ENCODE measurements around the gene SLC2A6.

DNA sequence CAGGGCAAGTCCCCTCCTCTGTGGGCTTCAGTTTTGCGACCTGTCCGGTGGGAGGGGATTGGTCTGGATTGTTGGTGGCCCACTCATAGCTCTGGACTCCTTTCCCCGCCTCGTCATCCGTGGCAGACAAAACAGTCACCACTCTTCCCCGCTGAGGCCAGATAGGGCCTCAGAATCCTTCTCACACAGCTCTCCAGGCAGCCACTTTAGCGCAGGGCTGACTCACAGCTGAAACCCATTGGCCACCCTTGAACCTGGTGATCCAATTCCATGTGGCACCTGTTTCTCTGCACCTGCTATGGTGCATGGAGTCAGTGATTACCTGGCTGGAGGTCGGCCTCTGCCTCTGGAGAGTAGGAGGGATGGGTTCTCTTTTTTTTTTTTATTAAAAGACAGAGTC is 34.9 kb downstream of the SLC2A6 start:
- TF ChIP-seq, protein P1, sequence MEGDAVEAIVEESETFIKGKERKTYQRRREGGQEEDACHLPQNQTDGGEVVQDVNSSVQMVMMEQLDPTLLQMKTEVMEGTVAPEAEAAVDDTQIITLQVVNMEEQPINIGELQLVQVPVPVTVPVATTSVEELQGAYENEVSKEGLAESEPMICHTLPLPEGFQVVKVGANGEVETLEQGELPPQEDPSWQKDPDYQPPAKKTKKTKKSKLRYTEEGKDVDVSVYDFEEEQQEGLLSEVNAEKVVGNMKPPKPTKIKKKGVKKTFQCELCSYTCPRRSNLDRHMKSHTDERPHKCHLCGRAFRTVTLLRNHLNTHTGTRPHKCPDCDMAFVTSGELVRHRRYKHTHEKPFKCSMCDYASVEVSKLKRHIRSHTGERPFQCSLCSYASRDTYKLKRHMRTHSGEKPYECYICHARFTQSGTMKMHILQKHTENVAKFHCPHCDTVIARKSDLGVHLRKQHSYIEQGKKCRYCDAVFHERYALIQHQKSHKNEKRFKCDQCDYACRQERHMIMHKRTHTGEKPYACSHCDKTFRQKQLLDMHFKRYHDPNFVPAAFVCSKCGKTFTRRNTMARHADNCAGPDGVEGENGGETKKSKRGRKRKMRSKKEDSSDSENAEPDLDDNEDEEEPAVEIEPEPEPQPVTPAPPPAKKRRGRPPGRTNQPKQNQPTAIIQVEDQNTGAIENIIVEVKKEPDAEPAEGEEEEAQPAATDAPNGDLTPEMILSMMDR (IDR thresholded peaks at IDR 0.05; ENCODE audit: low read depth, low read length), result no peak
- TF ChIP-seq POLR2A (IDR thresholded peaks at IDR 0.05; ENCODE audit: extremely low read depth, insufficient read length) (no peak), MYC (IDR thresholded peaks at IDR 0.05; ENCODE audit: low read depth, low read length) (no peak)
- TF ChIP-seq, protein P2, sequence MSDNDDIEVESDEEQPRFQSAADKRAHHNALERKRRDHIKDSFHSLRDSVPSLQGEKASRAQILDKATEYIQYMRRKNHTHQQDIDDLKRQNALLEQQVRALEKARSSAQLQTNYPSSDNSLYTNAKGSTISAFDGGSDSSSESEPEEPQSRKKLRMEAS (IDR thresholded peaks at IDR 0.05; ENCODE audit: low read depth, low read length), result no peak
